ENCODE measurements around the gene SPEF1. TPM values are rescaled to one million over a fixed set of nuclear protein-coding genes. Genes with fewer than 3 reads are reported as not detected.

The SPEF1 gene
- total and polyA plus RNA-seq, 2 experiments from 2014 or later = 0.11 TPM; not detected in 1

DNA sequence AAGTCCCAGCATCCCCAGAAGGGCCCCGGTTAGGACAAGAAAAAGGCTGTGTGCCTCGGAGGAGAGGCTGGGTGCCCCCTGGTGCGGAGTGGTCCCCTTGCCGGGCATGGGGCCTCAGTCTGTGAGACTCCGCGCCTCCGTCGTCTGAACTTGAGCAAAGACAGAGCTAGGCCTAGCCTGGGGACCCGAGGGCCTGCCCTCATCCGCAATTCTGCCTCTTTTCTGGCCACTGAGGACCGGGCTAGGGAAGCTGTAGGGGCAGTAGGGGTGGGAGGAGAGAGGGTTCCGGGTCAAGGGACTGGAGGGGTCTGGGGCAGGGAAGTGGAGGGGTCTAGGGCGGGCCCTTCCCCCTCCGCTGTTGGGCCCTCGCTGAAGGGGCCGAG lies 49.3 kb downstream of the SPEF1 start:
- Histone ChIP-seq H3K27me3 (replicated peaks; ENCODE audit: insufficient read depth) (peaks cover 13% of the 10 kb centered on the region), H3K9me3 (ENCODE audit: low read depth) (no peaks in the 10 kb centered on the region), H3K9ac (no peak overlapping the region), H3K4me2 (ENCODE audit: unreplicated experiment) (no peak overlapping the region), H4K20me1 (ENCODE audit: insufficient read depth) (no peaks in the 10 kb centered on the region), H3K9me2 (ENCODE audit: insufficient read depth) (no peaks in the 10 kb centered on the region), H3K79me2 (ENCODE audit: insufficient read depth) (no peaks in the 10 kb centered on the region), H3F3A (ENCODE audit: insufficient read depth) (peaks cover 10% of the 10 kb centered on the region), H2AFZ (no peak overlapping the region), H3K4me1 (ENCODE audit: insufficient read depth) (peaks cover 13% of the 10 kb centered on the region), H3K36me3 (ENCODE audit: low read depth) (no peaks in the 10 kb centered on the region), H3K4me3 (no peak overlapping the region), H3K27ac (no peak overlapping the region)
- TF ChIP-seq EZH2 (IDR thresholded peaks at IDR 0.05; ENCODE audit: insufficient read depth, poor library complexity, severe bottlenecking) (no peak), EZH2phosphoT487 (IDR thresholded peaks at IDR 0.05; ENCODE audit: insufficient read depth, low read depth) (no peak)
- WGBS, 2 experiments (ENCODE audit: low coverage in 1 of 2, low lambda C conversion rate in 2 of 2, missing lambda C conversion rate in 2 of 2) = 76 to 84% methylated on average over 11 to 15 of the region's 16 CpGs
- DNase-seq = no peak
- in situ Hi-C loops (cut with MboI) = no loop called here

DNA sequence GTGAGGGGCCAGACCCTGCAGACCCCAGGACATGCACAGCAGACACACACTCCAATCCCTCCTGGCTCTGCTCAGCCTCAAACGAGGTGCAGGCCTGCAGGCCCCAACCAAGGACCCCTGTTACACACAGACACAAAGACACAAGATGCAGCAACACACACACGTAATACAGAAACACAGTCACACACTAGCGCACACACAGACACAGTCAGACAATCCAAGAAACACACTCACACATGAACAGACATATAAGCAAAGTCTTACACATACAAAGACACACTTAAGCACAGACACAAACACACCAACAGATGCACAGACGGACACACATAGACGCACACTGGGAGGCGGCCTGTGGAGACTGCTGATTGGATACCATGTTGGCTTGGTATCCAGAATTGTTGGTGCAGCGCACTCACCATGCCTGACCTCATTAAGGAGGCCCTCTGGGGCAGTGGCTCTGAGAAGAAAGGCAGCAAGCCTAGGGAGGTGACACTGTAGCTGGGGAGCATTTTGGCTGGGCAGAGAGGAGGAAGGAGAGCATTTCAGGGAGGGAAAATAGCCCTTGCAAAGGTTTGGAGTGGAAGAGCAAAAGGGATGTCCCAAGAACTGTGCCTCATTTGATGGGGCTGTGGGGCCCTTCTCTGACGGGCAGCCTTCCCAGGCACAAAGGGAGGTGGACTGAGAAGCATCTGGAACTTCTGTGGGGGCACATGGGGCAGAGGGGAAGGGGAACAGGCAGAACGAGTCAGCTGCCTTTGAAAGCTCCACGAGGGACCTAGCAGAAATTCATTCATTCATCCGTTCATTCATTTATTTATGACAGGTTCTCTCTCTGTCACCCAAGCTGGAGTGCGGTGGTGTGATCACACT lies 50.2 kb downstream of the SPEF1 start:
- in situ Hi-C loops (cut with MboI) = no loop called here
- Histone ChIP-seq H3F3A (ENCODE audit: insufficient read depth) (peaks cover 11% of the 10 kb centered on the region), H3K27ac (no peak overlapping the region), H3K36me3 (ENCODE audit: low read depth) (no peaks in the 10 kb centered on the region), H3K9ac (no peak overlapping the region), H2AFZ (no peak overlapping the region), H3K79me2 (ENCODE audit: insufficient read depth) (no peaks in the 10 kb centered on the region), H3K9me2 (ENCODE audit: insufficient read depth) (no peaks in the 10 kb centered on the region), H3K4me3 (no peak overlapping the region), H3K27me3 (replicated peaks; ENCODE audit: insufficient read depth) (peaks cover 13% of the 10 kb centered on the region), H4K20me1 (ENCODE audit: insufficient read depth) (no peaks in the 10 kb centered on the region), H3K4me1 (ENCODE audit: insufficient read depth) (peaks cover 14% of the 10 kb centered on the region), H3K4me2 (ENCODE audit: unreplicated experiment) (no peak overlapping the region), H3K9me3 (ENCODE audit: low read depth) (no peaks in the 10 kb centered on the region)
- 59 to 68% methylated on average over 10 to 12 of the region's 12 CpGs for WGBS, 2 experiments (ENCODE audit: low coverage in 1 of 2, low lambda C conversion rate in 2 of 2, missing lambda C conversion rate in 2 of 2)
- peak; percentile 10 for DNase-seq
- no peak for TF ChIP-seq EZH2phosphoT487 (IDR thresholded peaks at IDR 0.05; ENCODE audit: insufficient read depth, low read depth)
- TF ChIP-seq EZH2 (IDR thresholded peaks at IDR 0.05; ENCODE audit: insufficient read depth, poor library complexity, severe bottlenecking) = no peak

DNA sequence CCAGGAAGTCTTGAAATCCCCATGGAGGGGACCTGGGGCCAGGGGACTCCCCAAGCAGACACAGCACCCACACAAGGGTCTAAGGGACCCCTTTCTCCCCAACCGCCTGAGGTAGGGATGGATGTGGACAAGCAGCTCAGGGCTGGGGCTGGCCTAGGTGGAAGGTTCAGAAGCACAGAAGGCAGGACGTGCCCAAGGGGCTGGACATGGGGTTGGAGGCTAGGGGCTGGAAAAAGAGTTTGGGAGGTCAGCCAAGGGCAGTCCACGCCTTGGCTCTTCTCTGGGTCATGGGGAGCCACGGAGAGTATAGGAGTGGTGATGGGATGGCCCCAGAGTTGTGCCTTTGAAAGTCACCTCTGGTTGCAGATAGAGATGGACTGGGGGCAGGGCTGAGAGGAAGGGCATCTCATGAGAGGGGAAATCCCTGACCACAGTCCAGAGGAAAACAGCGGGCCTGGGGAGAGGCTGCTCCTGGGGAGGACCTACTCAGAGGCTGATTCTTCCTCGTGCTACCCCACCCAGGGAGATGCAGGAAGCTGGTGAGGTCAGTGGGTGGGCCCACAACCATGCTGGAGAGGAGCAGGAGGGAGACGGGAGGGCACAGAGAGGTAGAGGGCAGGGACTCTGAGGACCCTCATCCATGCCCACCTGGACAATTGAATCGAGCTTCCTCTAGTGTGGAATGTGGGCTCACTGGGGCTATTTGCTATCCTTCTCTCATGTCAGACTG lies 51.3 kb downstream of the SPEF1 start:
- Histone ChIP-seq H3K4me1 (ENCODE audit: insufficient read depth) (peaks cover 14% of the 10 kb centered on the region), H3F3A (ENCODE audit: insufficient read depth) (peaks cover 11% of the 10 kb centered on the region), H3K36me3 (ENCODE audit: low read depth) (no peaks in the 10 kb centered on the region), H3K4me3 (no peak overlapping the region), H3K79me2 (ENCODE audit: insufficient read depth) (no peaks in the 10 kb centered on the region), H3K9me2 (ENCODE audit: insufficient read depth) (no peaks in the 10 kb centered on the region), H2AFZ (no peak overlapping the region), H3K27ac (no peak overlapping the region), H3K9ac (no peak overlapping the region), H3K4me2 (ENCODE audit: unreplicated experiment) (no peak overlapping the region), H4K20me1 (ENCODE audit: insufficient read depth) (no peaks in the 10 kb centered on the region), H3K9me3 (ENCODE audit: low read depth) (no peaks in the 10 kb centered on the region), H3K27me3 (replicated peaks; ENCODE audit: insufficient read depth) (peaks cover 13% of the 10 kb centered on the region)
- in situ Hi-C loops (cut with MboI) = no loop called here
- TF ChIP-seq EZH2 (IDR thresholded peaks at IDR 0.05; ENCODE audit: insufficient read depth, poor library complexity, severe bottlenecking) (no peak), EZH2phosphoT487 (IDR thresholded peaks at IDR 0.05; ENCODE audit: insufficient read depth, low read depth) (no peak)
- no peak for DNase-seq
- 59 to 60% methylated on average over 8 of the region's 8 CpGs for WGBS, 2 experiments (ENCODE audit: low coverage in 1 of 2, low lambda C conversion rate in 2 of 2, missing lambda C conversion rate in 2 of 2)

- no peaks in the 10 kb centered on the region for H3K79me2 ChIP-seq (ENCODE audit: insufficient read depth)
- H3K9ac ChIP-seq = no peak overlapping the region
- no peak overlapping the region for H3K4me3 ChIP-seq
- H3K27ac ChIP-seq = no peak overlapping the region
- no peaks in the 10 kb centered on the region for H3K9me3 ChIP-seq (ENCODE audit: low read depth)
- peaks cover 13% of the 10 kb centered on the region for H3K27me3 ChIP-seq (replicated peaks; ENCODE audit: insufficient read depth)
- H4K20me1 ChIP-seq (ENCODE audit: insufficient read depth) = no peaks in the 10 kb centered on the region
- H3K4me2 ChIP-seq (ENCODE audit: unreplicated experiment) = no peak overlapping the region
- H2AFZ ChIP-seq = no peak overlapping the region
- no peak for DNase-seq
- in situ Hi-C loops (cut with MboI) = no loop called here
- WGBS, 2 experiments (ENCODE audit: low coverage in 1 of 2, low lambda C conversion rate in 2 of 2, missing lambda C conversion rate in 2 of 2) = 62 to 81% methylated on average over 6 of the region's 6 CpGs
- peaks cover 14% of the 10 kb centered on the region for H3K4me1 ChIP-seq (ENCODE audit: insufficient read depth)
- no peaks in the 10 kb centered on the region for H3K36me3 ChIP-seq (ENCODE audit: low read depth)
- no peaks in the 10 kb centered on the region for H3K9me2 ChIP-seq (ENCODE audit: insufficient read depth)
- H3F3A ChIP-seq (ENCODE audit: insufficient read depth) = peaks cover 11% of the 10 kb centered on the region
- TF ChIP-seq EZH2phosphoT487 (IDR thresholded peaks at IDR 0.05; ENCODE audit: insufficient read depth, low read depth) (no peak), EZH2 (IDR thresholded peaks at IDR 0.05; ENCODE audit: insufficient read depth, poor library complexity, severe bottlenecking) (no peak)
Measured at GRCh38 chr20:3729378-3729777, 51.9 kb downstream of the SPEF1 start.

Data from GM23248 (cell line).